ENCODE data around the gene TGM1.
"Not testable (repeated sequence)": the region's sequence is repeated elsewhere in the genome, so short reads cannot be mapped to it uniquely, and the experiment has no call there.

The TGM1 gene

DNA sequence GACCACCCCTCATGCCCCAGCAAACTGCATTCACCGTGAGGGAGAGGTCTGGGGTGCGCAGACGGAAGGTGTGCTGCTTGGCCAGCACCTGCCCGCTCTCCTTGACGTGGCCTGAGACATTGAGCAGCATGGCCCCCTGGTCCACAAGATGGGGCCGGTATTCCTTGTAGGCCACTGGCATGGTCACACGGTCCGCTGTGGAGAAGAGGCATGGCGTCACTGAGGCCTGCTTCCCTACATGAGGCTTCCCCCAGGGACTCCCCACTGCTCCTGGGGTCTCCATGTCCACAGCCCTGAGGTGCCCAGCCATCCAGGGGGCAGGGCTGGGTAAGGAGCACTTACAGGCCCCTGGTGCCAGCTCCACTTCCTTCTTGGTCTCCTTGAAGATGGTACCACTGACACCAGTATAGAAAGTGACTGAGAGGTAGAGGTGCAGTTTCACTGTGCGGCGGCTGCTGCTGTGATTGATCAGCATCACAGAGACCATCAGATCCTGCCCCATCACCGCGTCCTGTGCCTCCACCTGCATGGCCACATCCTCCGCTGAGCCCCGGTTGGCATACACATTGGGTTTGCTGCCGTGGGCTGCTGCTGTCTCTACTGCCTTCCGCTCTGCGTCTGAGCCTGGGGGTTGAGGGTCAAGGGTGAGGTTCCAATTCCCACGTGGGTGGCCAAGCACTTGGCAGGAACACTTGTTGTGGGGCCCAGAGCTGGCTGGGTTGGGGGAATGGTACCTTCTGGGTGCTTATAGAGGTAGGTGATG, 8.2 kb downstream of the TGM1 start:
- no peak for DNase-seq (ENCODE audit: low spot score)

DNA sequence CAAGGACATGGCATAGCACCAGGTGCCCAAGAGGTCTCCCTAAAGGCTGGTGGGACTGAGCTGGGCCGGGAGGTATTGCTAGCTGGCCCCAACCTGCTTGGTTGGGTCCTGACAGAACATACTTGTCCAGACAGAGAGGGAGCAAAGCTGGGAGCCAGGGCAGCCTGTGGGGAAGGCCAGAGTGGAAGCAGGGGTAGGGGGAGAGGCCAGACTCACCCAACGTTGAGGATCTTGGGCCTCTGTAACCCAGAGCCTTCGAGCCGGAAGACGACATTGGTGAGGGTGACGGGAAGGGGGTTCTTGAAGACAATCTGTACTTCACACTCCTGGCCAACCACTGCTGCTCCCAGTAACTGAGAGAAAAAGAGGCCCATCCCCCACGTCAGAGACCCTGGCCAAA, 9.0 kb downstream of the TGM1 start:
- no peak for DNase-seq (ENCODE audit: low spot score)

DNA sequence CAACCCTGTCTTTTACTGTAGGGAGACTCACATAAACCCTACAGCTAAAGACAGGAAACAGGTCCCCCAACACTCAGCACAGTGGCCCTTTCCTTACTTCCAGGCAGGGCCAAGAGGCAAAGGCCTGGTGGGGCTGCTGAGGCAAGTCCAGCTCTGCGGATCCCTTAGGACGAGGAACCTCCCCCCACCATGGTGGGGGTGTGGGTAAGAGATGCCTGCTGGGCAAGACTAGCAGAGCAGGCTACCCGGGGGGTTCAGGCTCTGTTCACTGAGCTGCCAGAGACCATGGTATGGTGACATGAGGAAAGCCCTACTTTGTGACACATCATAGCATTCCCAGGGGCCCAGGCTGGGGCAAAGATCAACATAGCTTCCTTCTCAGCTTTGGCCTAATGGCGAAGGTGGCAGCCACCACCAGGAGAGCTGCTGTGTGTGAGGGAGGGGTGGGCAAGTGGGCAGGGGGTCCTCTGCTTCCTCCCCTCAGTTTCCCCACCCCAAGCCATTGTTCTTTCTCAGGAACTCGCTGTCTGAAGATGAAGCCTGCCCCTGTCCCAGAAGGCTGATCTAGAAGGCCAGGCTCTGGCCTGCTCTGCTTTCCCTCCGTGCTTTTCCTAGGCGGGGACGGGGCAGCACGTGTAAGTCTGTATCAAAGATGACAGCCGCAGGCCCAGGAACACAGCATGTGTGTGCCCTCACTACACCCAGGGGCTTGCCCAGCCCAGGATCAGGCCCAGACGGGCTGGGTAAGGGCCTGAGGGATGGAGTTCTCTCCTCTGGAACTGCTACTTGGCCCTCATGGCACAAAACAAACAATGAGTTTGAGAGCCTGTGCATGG, 10.5 kb downstream of the TGM1 start:
- DNase-seq (ENCODE audit: low spot score) = no peak

DNA sequence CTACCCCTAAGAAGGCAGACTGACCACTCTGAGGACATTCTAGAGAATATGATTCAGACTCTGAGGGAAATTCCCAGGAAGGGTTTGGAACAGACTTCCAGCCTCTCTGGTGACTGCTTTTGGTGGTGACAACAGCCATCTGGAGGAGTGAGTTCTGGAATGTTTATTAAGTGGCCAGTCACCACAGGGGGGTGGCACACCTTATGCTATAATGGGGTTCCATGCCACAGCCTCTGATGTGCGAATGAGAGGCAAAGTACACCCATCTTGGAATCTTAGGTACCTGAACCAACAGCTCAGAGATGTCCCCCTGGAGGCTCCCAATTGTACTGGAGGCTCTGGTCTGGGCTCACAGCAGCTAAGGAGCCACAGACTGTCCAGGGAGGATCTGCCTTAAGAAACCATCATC, 11.1 kb downstream of the TGM1 start:
- no peak for DNase-seq (ENCODE audit: low spot score)

DNA sequence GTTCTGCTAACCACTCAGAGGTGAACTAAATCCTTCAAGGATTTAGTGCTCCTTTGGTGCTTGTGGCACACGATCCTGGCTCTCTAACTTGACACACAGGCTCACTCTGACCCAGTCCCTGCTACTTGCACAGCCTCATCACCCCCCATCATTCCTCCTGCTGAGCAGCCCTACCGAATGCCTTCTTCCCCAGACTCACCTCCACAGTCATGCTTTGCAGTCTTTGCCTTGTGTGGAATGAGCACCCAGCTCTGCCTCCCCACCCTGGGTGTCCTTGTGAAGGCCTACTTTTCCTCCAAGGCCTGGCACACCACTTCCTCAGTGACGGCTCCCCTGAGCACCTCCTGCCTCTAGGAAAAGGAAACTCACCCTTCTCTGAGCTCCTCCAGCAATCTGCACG, 12.6 kb downstream of the TGM1 start:
- no peak for DNase-seq (ENCODE audit: low spot score)

DNA sequence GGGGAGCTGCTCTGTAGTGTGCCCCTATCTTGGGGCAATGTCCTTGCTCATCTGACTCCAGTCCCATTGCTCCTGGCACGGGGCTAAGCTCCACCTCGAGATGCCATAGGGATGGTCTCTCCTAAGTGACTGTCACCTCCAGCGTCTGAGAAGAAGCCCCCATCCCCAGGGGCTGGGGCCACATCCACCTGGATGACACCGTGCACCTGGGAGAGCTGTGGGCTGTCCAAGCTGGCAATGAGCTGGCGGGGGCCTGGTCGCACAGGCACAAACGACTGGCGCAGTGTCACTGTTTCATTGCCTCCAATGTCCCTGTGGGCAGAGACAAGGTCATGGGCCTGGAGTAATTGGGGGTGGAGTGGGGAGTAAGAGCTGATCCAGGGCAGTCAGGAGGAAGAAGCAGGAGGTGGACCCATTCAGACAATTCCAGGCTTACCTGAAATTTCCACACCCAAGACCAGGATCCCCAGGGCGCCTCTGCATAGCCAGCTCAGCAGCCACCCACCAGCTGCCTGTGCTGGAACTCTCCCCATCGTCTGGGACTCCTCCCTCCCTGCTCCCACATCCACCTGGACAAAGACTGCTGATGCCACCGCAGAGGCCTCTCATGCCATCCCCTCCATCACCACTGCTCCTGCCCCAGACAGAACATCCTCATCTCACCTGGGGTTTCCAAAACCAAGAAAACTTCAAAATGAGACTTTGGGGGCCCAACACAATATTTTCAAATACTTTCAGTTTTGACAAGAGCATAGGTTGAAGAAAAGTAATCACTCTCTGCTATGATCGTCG, 13.6 kb downstream of the TGM1 start:
- DNase-seq (ENCODE audit: low spot score) = no peak

DNA sequence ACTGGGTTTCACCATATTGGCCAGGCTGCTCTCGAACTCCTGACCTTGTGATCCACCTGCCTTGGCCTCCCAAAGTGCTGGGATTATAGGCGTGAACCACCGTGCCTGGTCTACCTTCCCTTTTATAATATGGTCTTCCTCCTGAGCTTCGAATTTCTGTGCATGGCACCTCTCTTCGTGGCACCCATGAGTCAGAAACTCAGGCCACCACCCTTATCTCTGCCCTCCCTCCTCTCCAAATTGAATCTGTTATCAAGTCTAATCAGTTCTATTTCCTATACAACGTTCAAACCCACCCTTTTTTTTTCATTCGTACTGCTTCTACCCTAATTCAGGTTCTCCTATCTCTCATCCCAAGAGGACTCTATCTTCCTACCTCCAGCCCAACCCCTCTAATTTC, 15.6 kb downstream of the TGM1 start:
- no peak for DNase-seq (ENCODE audit: low spot score)

DNA sequence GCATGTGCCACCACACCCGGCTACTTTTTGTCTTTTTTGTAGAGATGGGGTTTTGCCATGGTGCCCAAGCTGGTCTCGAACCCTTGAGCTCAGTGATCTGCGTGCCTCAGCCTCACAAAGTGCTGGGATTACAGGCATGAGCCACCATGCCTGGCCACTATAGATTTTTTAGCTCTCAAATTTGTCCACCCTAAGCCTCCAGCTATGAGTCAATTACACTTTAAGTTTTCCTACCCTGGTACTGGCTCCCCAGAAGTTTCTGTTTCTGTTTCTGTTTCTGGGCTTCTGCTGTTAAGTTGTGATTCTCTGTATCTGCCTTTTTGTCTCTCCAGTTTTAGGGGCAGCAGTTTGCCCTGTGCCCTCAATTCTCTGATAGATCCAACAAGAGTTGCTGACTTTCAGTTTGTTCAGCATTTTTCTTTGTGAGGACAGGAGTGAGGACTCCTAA, 16.2 kb downstream of the TGM1 start:
- no peak for DNase-seq (ENCODE audit: low spot score)

DNA sequence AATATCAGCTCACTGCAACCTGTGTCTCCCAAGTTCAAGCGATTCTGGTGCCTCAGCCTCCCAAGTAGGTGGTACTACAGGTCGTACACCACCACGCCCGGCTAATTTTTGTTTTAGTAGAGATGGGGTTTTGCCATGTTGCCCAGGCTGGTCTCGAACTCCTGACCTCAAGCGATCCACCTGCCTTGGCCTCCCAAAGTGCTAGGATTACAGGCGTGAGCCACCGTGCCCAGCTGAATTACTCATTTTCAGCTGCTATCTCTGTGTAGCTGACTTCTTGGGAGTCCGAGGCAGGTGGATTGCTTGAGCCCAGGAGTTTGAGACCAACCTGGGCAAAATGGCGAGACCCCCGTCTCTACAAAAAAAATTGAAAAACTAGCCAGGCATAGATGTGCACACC, 17.6 kb downstream of the TGM1 start:
- not testable (repeated sequence) for DNase-seq (ENCODE audit: low spot score)

DNA sequence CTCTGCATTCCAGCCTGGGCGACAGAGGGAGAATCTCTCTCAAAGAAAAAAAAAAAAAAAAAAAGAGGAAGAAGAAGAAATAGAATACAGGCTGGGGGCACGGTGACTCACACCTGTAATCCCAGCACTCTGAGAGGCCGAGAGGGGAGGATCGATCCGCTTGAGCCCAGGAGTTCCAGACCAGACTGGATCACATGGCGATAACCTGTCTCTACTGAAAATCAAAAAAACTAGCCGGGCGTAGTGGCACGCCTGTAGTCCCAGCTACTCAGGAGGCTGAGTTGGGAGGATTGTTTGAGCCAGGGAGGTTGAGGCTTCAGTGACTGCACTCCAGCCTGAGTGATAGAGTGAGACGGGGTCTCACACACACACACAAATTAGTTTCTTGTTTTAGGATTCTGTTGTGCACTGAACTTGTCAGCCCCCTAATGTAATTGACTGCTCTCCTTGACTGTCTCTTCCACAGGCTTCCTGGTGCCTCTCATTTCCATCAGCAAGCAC, 19.6 kb downstream of the TGM1 start:
- no peak for DNase-seq (ENCODE audit: low spot score)

DNA sequence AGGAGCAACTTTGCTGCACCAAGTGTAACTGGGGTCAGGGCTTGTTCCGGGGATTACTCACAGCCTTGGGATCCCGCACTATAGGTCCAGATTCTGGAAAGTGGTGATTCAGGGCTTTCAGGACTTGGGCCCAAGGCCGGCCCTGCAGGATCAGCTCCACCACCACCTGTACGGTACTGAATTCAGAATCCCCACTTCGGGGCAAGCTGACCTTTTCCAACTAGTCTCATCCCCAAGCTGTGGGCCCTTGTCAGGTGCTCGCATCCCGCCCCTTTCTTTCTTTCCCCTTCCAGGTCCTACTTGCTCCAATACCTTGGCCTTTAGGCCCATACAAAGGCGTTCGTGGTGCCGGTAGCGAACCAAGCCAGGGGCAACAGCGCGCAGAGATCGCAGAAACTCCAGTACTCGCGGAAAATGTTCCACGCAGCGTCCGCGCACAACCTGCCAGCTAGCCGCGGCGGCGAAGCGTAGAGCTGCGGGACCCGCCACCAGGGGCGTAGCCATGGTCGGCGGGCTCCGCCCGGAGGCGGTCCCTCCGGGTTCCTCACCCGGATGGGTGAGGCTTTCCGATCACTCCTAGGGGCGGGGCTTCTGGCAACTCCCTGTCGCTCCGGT, 21.0 kb downstream of the TGM1 start:
- peak; percentile 98 for DNase-seq (ENCODE audit: low spot score)

DNA sequence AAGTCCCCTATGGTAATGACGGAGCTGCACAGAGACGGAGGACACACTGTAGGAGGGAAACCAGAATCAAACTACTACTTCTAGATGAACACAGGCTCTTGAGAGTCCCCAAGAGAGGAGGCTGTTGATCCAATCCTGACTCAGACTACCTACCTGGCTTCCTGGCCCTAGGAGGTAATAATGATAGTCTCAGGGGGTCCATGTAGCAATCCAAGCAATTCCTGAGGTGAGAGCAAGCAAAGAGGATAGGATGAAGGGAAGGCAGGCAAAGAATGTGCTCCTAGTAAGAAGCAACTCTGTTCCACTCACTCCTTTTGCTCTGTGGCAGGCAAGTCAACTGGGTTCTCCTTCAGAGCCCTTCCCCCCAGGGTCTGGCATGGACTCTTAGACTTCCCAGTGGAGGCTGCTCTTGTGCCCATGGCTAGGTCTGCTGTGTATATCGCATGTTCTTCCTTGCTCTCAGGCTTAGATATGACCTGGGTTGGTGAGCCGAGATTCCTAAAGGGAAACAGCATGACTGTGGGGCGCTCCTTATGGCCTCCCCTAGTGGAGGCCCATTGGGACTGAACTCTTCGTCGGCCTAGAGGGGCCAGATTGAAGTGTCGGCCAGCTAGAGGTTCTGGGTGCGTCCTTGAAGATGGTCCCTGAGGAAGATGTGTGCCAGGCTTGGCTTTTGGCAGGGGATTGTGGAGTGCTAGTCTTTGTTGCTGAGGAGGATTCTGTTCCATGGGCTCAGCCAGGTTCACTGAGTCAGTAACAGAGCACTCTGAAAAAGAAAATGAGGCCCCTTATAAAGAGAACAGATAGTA, 22.7 kb downstream of the TGM1 start:
- DNase-seq (ENCODE audit: low spot score) = no peak

DNA sequence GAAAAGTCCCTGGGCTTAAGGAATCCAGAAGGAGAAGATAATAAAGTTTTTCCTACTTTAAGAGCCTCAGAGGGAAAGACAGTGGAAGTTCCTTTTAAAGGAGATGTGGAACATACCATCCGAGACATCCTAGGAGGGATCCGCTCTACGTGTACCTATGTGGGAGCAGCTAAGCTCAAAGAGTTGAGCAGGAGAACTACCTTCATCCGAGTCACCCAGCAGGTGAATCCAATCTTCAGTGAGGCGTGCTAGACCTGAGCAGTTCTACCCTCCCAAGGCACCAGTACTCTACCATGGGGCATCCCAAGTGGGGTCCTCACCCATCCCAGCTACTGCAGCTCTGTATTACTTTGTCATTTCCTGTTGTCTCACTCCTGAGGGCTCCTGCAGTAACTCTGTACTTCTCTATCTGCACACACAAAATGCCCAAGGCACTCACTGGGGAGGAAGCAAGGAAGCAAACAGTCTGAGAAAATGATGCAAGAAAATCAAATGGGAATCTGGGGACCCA, 24.4 kb downstream of the TGM1 start:
- no peak for DNase-seq (ENCODE audit: low spot score)

DNA sequence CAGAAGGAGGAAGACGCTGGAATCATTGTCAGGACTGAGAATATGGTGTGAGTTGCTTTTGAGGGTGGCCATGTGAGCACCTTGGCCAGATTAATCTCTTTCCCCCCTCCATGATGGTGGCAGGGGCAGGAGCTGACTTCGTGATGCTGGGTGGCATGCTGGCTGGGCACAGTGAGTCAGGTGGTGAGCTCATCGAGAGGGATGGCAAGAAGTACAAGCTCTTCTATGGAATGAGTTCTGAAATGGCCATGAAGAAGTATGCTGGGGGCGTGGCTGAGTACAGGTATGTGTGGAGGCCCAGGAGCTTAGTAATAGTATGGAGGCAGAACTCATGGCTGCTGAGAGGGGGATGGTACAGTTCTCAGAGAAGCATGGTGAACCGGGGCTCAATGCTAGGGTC, 24.9 kb downstream of the TGM1 start:
- no peak for DNase-seq (ENCODE audit: low spot score)

DNA sequence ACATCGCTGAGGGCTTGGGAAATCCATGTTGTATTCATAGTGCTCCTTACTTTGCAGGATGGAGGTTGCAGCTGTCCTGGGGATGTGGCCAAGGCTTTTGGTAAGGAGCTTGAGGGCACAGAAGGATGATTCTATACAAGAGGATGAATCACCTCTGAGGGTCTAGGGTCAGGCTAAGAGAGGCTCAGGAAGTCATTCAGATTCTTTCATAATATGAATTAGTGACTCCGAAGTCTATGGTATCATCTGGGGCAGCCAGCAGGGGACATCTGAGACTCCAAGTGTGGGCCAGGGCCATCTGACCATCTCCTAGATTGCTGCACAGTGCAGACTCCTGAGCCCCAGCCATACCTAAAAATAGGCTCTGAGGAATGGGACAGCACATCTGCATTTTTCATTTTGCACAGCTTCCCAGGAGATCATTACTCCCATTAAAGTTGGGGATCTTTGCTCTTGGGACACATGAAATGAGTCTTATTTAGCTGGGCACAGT, 25.5 kb downstream of the TGM1 start:
- DNase-seq (ENCODE audit: low spot score) = no peak

DNA sequence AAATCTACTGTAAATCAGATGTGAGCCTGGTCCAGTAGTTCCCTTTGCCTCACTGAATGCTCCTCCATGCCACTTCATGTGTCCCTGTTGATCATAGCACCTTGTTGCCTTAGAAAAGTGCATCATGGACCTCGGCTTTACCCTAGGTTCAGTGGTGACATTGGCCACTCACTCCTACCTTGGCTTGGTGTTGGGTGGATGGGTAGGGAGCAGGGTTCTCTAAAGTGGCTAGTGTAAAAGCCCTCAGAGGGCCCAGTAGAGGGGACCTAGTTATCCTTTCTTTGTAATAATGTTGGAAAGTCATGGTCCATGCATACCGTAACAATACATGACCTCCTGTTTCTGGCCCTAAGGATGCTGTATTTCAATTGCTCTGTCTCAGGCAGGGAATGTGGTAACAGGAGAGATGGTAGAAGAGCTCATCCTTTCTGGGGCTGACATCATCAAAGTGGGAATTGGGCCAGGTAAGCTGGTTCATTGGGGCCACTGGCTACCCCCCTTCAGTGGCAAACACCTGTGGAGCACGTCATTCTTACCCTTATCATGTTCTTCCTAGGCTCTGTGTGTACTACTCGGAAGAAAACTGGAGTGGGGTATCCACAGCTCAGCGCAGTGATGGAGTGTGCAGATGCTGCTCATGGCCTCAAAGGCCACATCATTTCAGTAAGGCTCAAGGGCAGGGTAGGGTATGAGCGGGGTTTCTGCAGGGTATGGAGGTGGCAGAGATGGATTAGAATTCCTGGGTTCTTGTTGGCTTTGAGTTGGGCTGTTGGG, 26.1 kb downstream of the TGM1 start:
- no peak for DNase-seq (ENCODE audit: low spot score)

DNA sequence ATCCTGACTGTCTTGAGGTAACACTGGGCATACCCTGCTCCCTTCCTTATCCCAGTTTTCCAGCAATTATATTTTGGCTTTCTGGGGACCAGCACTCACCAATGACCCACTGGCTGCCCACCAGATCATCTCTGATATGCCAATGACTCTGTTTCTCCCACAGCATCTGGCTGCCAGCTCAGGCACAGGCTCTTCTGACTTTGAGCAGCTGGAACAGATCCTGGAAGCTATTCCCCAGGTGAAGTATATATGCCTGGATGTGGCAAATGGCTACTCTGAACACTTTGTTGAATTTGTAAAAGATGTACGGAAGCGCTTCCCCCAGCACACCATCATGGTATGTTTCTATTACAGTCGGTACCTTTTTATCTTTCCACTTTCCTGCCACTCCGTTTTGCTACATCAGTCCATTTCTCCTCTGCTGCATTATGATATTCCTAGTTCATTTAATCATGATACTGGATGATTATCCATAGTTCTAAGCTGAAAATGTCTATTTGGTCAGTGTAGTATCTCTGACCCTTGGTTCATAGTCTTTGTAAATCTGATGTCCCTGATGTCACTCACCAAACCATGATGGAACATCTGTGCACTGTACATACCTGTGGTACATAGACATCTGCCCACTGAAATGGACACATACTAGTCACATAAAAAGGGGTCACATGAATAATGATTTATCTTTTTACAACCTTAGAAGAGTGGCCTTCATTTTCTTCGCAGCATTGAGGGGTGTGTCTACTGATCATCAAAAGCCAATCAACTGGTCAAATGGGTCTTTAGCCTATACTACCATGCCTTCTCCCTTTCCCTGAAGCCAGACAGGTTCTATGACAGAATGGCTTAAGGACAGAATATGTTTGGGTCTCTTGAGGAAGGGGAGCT, 26.9 kb downstream of the TGM1 start:
- no peak for DNase-seq (ENCODE audit: low spot score)

DNA sequence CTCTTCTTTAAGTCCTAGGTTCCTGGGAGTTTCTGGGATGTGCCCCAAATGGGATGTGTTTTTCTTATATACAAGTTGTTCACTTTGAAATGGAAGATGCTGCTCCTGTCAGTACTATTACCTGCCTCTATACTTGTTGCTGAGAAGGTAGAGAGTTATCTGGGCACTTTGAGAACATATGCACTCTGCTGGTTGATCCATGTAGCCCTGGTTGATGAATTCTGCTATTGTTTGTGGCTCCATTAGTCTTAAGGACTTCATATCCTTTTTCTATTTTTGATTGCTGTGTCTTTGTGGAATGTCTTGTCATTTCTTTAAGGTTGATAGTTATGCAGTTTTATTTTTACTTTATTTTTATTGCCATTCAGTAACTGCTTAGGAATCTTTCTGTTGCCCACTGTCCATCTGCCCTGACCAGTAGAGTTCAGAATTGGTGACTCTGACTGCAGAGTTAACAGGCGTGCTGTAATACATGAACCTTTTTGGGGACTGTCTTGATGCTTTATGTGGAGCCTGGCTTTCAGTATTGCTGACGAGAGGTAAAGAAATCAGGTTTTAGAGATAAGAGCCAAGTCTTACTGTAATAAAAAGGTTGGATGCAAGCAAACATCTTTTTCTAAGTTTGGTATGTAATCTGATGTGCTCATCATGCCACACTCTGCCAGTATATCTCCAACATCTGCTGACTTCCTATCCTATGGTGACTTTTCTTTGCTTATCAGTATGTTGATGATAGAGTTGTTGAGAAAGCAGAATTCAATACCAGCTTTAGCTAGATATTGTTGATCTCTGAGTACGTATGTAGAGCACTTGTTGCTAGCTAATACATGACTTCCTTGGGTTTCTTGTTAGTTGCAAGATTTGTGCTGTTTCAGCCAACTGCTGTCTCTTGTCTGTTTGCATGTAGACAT, 28.6 kb downstream of the TGM1 start:
- no peak for DNase-seq (ENCODE audit: low spot score)
